GM18520 (cell line): Measurements from ENCODE around the gene HNRNPR.
"Not testable (repeated sequence)": the region's sequence is repeated elsewhere in the genome, so short reads cannot be mapped to it uniquely, and the experiment has no call there.

Experiments used
- ATAC-seq: cut with Tn5 transposase; IDR thresholded peaks from one replicate; pipeline ENCODE4 v1.9.1; 2021; ENCODE audit not compliant: unreplicated experiment

The HNRNPR gene

GRCh38 chr1:23344111-23344986 lies at the start of gene HNRNPR:
Gene HNRNPR, minus strand, starts transcription at chr1:23344284. Its CDS starts 3,276 bp downstream, at chr1:23341008.
- peak; percentile 90 for ATAC-seq

- no peak for ATAC-seq
Observed at GRCh38 chr1:23393706-23394105, 49.6 kb upstream of the HNRNPR start.

GRCh38 chr1:23392125-23392855 lies 48.2 kb upstream of the HNRNPR start:
- ATAC-seq = no peak

GRCh38 chr1:23389837-23390321 lies 45.8 kb upstream of the HNRNPR start:
- ATAC-seq = no peak

- ATAC-seq = no peak
Observed at GRCh38 chr1:23387494-23387893, 43.4 kb upstream of the HNRNPR start.

- ATAC-seq = no peak
Observed at GRCh38 chr1:23385119-23385621, 41.1 kb upstream of the HNRNPR start.

GRCh38 chr1:23384312-23385058 lies 40.4 kb upstream of the HNRNPR start:
- no peak for ATAC-seq

GRCh38 chr1:23383577-23384311 lies 39.7 kb upstream of the HNRNPR start:
- ATAC-seq = no peak

GRCh38 chr1:23381233-23381885 lies 37.3 kb upstream of the HNRNPR start:
- no peak for ATAC-seq

GRCh38 chr1:23380719-23381118 lies 36.6 kb upstream of the HNRNPR start:
- ATAC-seq = no peak

GRCh38 chr1:23380236-23380635 lies 36.2 kb upstream of the HNRNPR start:
- not testable (repeated sequence) for ATAC-seq

GRCh38 chr1:23376890-23377811 lies 33.1 kb upstream of the HNRNPR start:
- no peak for ATAC-seq

- not testable (repeated sequence) for ATAC-seq
Observed at GRCh38 chr1:23374079-23374735, 30.1 kb upstream of the HNRNPR start.

GRCh38 chr1:23371987-23372880 lies 28.1 kb upstream of the HNRNPR start:
- ATAC-seq = no peak

GRCh38 chr1:23370709-23371584 lies 26.9 kb upstream of the HNRNPR start:
- ATAC-seq = no peak

GRCh38 chr1:23370330-23370708 lies 26.2 kb upstream of the HNRNPR start:
- no peak for ATAC-seq
